ENCODE data around the gene OR2L2. TPM values are rescaled to one million over a fixed set of nuclear protein-coding genes. Genes with fewer than 3 reads are reported as not detected.
"Not testable (repeated sequence)": the region's sequence is repeated elsewhere in the genome, so short reads cannot be mapped to it uniquely, and the experiment has no call there.

The OR2L2 gene
- total RNA-seq (2014; rRNA removed; shearing (Covaris generic)), result 0.06 TPM in 1 of 2 replicates, not detected in the other

- DNase-seq (ENCODE audit: low read depth), result no peak
Measured at GRCh38 chr1:248029770-248030169, at the start of gene OR2L2. Gene OR2L2, plus strand, starts transcription at chr1:248030070. Its CDS starts 8,198 bp downstream, at chr1:248038268.

GRCh38 chr1:247992986-247993385 is 36.9 kb upstream of the OR2L2 start:
- no peak for DNase-seq (ENCODE audit: low read depth)

- DNase-seq (ENCODE audit: low read depth), result no peak
Measured at GRCh38 chr1:247998811-247999210, 31.1 kb upstream of the OR2L2 start.

- peak; percentile 18 for DNase-seq (ENCODE audit: low read depth)
Measured at GRCh38 chr1:248000169-248000568, 29.7 kb upstream of the OR2L2 start.

- DNase-seq (ENCODE audit: low read depth), result no peak
Measured at GRCh38 chr1:248007778-248008177, 22.1 kb upstream of the OR2L2 start.

GRCh38 chr1:248009681-248010080 is 20.2 kb upstream of the OR2L2 start:
- DNase-seq (ENCODE audit: low read depth), result no peak

- no peak for DNase-seq (ENCODE audit: low read depth)
Measured at GRCh38 chr1:248013229-248013710, 16.6 kb upstream of the OR2L2 start, which contains the start of gene OR2L5. Gene OR2L5, plus strand, starts transcription at chr1:248013660. Its CDS starts 8,288 bp downstream, at chr1:248021948.

GRCh38 chr1:248015803-248016202 is 14.1 kb upstream of the OR2L2 start:
- no peak for DNase-seq (ENCODE audit: low read depth)

- DNase-seq (ENCODE audit: low read depth), result no peak
Measured at GRCh38 chr1:248045209-248045608, 15.3 kb downstream of the OR2L2 start.

- no peak for DNase-seq (ENCODE audit: low read depth)
Measured at GRCh38 chr1:248046536-248046935, 16.7 kb downstream of the OR2L2 start, which contains the start of gene OR2L3. Gene OR2L3, plus strand, starts transcription at chr1:248046836. Its CDS starts 13,846 bp downstream, at chr1:248060682.

GRCh38 chr1:248047008-248047407 is 17.1 kb downstream of the OR2L2 start:
- DNase-seq (ENCODE audit: low read depth), result no peak

- DNase-seq (ENCODE audit: low read depth), result no peak
Measured at GRCh38 chr1:248054671-248055070, 24.8 kb downstream of the OR2L2 start.

GRCh38 chr1:248055261-248055660 is 25.4 kb downstream of the OR2L2 start:
- DNase-seq (ENCODE audit: low read depth), result peak; percentile 35

GRCh38 chr1:248065071-248065470 is 35.2 kb downstream of the OR2L2 start:
- DNase-seq (ENCODE audit: low read depth), result no peak

- DNase-seq (ENCODE audit: low read depth), result no peak
Measured at GRCh38 chr1:248065604-248066003, 35.7 kb downstream of the OR2L2 start.

- DNase-seq (ENCODE audit: low read depth), result not testable (repeated sequence)
Measured at GRCh38 chr1:248083864-248084263, 54.0 kb downstream of the OR2L2 start.

Other genes starting within 250 kb of the OR2L2 start
- gene OR14A16, start 206.0 kb upstream of the OR2L2 start, total RNA-seq (2014; rRNA removed; shearing (Covaris generic)), result not detected in 2 replicates
- 0.11 TPM in 1 of 2 replicates, not detected in the other for gene OR11L1, start 188.2 kb upstream of the OR2L2 start, total RNA-seq (2014; rRNA removed; shearing (Covaris generic))
- gene TRIM58, start 172.9 kb upstream of the OR2L2 start, total RNA-seq (2014; rRNA removed; shearing (Covaris generic)), result 29.7 and 33.5 TPM in 2 replicates
- 3.8 and 6.7 TPM in 2 replicates for gene OR2W3, start 134.5 kb upstream of the OR2L2 start, total RNA-seq (2014; rRNA removed; shearing (Covaris generic))
- gene OR2T8, start 109.8 kb upstream of the OR2L2 start, total RNA-seq (2014; rRNA removed; shearing (Covaris generic)), result 0.23 and 1.3 TPM in 2 replicates
- gene OR2AJ1, start 105.2 kb upstream of the OR2L2 start, total RNA-seq (2014; rRNA removed; shearing (Covaris generic)), result not detected in 2 replicates
- not detected in 2 replicates for gene OR2L8, start 81.2 kb upstream of the OR2L2 start, total RNA-seq (2014; rRNA removed; shearing (Covaris generic))
- gene OR2AK2, start 64.8 kb upstream of the OR2L2 start, total RNA-seq (2014; rRNA removed; shearing (Covaris generic)), result not detected in 2 replicates
- gene OR2L5, start 16.4 kb upstream of the OR2L2 start, total RNA-seq (2014; rRNA removed; shearing (Covaris generic)), result not detected in 2 replicates
- gene OR2L3, start 16.8 kb downstream of the OR2L2 start, total RNA-seq (2014; rRNA removed; shearing (Covaris generic)), result not detected in 2 replicates
- 0.06 TPM in 1 of 2 replicates, not detected in the other for gene OR2L13, start 65.1 kb downstream of the OR2L2 start, total RNA-seq (2014; rRNA removed; shearing (Covaris generic))
- not detected in 2 replicates for gene OR2M5, start 115.1 kb downstream of the OR2L2 start, total RNA-seq (2014; rRNA removed; shearing (Covaris generic))
- gene OR2M2, start 144.8 kb downstream of the OR2L2 start, total RNA-seq (2014; rRNA removed; shearing (Covaris generic)), result not detected in 2 replicates
- not detected in 2 replicates for gene OR2M3, start 167.2 kb downstream of the OR2L2 start, total RNA-seq (2014; rRNA removed; shearing (Covaris generic))
- not detected in 2 replicates for gene OR2M4, start 201.3 kb downstream of the OR2L2 start, total RNA-seq (2014; rRNA removed; shearing (Covaris generic))
- gene OR2T33, start 247.9 kb downstream of the OR2L2 start, total RNA-seq (2014; rRNA removed; shearing (Covaris generic)), result 0.57 and 1.7 TPM in 2 replicates